NCI-H1694 treated with DMSO at 0.1 percent for 48 hours (cell line): ENCODE measurements around the gene COL25A1.
"Not testable (repeated sequence)": the region's sequence is repeated elsewhere in the genome, so short reads cannot be mapped to it uniquely, and the experiment has no call there.

Source experiments
- DNase-seq: peaks from one replicate; lab custom pipeline; 2025; lab: John Stamatoyannopoulos, UW

COL25A1 gene

GRCh38 chr4:109121561-109121960 lies 180.9 kb downstream of the COL25A1 start:
- DNase-seq: no peak

- DNase-seq: no peak
These were observed 182.6 kb downstream of the COL25A1 start for GRCh38 chr4:109119852-109120251.

- no peak for DNase-seq
These were observed 183.8 kb downstream of the COL25A1 start for GRCh38 chr4:109118635-109119034.

- DNase-seq: no peak
These were observed 188.0 kb downstream of the COL25A1 start for GRCh38 chr4:109114501-109114900.

GRCh38 chr4:109113521-109113920 lies 188.9 kb downstream of the COL25A1 start:
- no peak for DNase-seq

- no peak for DNase-seq
These were observed 191.4 kb downstream of the COL25A1 start for GRCh38 chr4:109111031-109111430.

- not testable (repeated sequence) for DNase-seq
These were observed 194.2 kb downstream of the COL25A1 start for GRCh38 chr4:109108215-109108614.

- no peak for DNase-seq
These were observed 208.4 kb downstream of the COL25A1 start for GRCh38 chr4:109094056-109094455.

- no peak for DNase-seq
These were observed 210.6 kb downstream of the COL25A1 start for GRCh38 chr4:109091727-109092409.

GRCh38 chr4:109083911-109084310 lies 218.5 kb downstream of the COL25A1 start:
- DNase-seq: no peak

- DNase-seq: no peak
These were observed 222.7 kb downstream of the COL25A1 start for GRCh38 chr4:109079731-109080130.

- no peak for DNase-seq
These were observed 223.3 kb downstream of the COL25A1 start for GRCh38 chr4:109079201-109079600.

- DNase-seq: no peak
These were observed 223.7 kb downstream of the COL25A1 start for GRCh38 chr4:109078724-109079123.

GRCh38 chr4:109077505-109077904 lies 225.0 kb downstream of the COL25A1 start:
- no peak for DNase-seq

- not testable (repeated sequence) for DNase-seq
These were observed 225.7 kb downstream of the COL25A1 start for GRCh38 chr4:109076709-109077108.

GRCh38 chr4:109075621-109076020 lies 226.8 kb downstream of the COL25A1 start:
- no peak for DNase-seq

- DNase-seq: no peak
These were observed 229.9 kb downstream of the COL25A1 start for GRCh38 chr4:109072595-109072994.

- not testable (repeated sequence) for DNase-seq
These were observed 231.8 kb downstream of the COL25A1 start for GRCh38 chr4:109070677-109071076.

GRCh38 chr4:109067508-109068235 lies 234.8 kb downstream of the COL25A1 start:
- no peak for DNase-seq

GRCh38 chr4:109065006-109065405 lies 237.5 kb downstream of the COL25A1 start:
- no peak for DNase-seq

- no peak for DNase-seq
These were observed 249.2 kb downstream of the COL25A1 start for GRCh38 chr4:109053257-109053656.

GRCh38 chr4:109052821-109053220 lies 249.6 kb downstream of the COL25A1 start:
- no peak for DNase-seq

- DNase-seq: no peak
These were observed 251.4 kb downstream of the COL25A1 start for GRCh38 chr4:109051054-109051453.

GRCh38 chr4:109049926-109050325 lies 252.5 kb downstream of the COL25A1 start:
- no peak for DNase-seq
